Activated naive CD4-positive, alpha-beta T cell treated with anti-CD3 and anti-CD28 coated beads for 36 hours (primary cell): Measurements from ENCODE around the gene UMAD1. TPM values are rescaled to one million over a fixed set of nuclear protein-coding genes. Genes with fewer than 3 reads are reported as not detected.
A peak's percentile ranks its signal among the peaks of the same experiment; 100 is the strongest.
"Not testable (repeated sequence)": the region's sequence is repeated elsewhere in the genome, so short reads cannot be mapped to it uniquely, and the experiment has no call there.

Experiments used
- CTCF ChIA-PET: fragments of 350-600 bp; sonication (Branson Sonifier 250); formaldehyde crosslinking; loops from one replicate; lab custom pipeline; 2021; ENCODE audit warnings: antibody characterized with exemption; lab: Charles Lee
- DNase-seq: peaks from one replicate; pipeline ENCODE4 v3.0.0-alpha.2; 2020
- H3K27ac Mint-ChIP-seq: one replicate; pipeline ENCODE4 v1.8.0; 2021; ENCODE audit warnings: mild to moderate bottlenecking, mixed read lengths
- H3K27me3 Mint-ChIP-seq: one replicate; pipeline ENCODE4 v1.8.0; 2021; ENCODE audit warnings: low read depth, mixed read lengths
- H3K36me3 Mint-ChIP-seq: one replicate; pipeline ENCODE4 v1.8.0; 2021; ENCODE audit warnings: low read depth, mixed read lengths
- H3K4me1 Mint-ChIP-seq: one replicate; pipeline ENCODE4 v1.8.0; 2021; ENCODE audit warnings: low read depth, mixed read lengths
- H3K4me3 Mint-ChIP-seq: one replicate; pipeline ENCODE4 v1.8.0; 2021; ENCODE audit warnings: mild to moderate bottlenecking, moderate library complexity, mixed read lengths
- H3K9me3 Mint-ChIP-seq: one replicate; pipeline ENCODE4 v1.8.0; 2021; ENCODE audit warnings: mixed read lengths
- intact Hi-C: fragments of 100-400 bp; cut with micrococcal nuclease; formaldehyde crosslinking; loops from one replicate; pipeline ENCODE4 v1.15.1; 2023
- total RNA-seq, 2 experiments: library from RNA; stranded (reverse); gene quantifications; one replicate each; pipeline ENCODE4 v1.2.3, GENCODE V29; 2021

UMAD1 gene
- total RNA-seq, 2 experiments from 2014 or later, result 13.8 to 14.3 TPM

DNA sequence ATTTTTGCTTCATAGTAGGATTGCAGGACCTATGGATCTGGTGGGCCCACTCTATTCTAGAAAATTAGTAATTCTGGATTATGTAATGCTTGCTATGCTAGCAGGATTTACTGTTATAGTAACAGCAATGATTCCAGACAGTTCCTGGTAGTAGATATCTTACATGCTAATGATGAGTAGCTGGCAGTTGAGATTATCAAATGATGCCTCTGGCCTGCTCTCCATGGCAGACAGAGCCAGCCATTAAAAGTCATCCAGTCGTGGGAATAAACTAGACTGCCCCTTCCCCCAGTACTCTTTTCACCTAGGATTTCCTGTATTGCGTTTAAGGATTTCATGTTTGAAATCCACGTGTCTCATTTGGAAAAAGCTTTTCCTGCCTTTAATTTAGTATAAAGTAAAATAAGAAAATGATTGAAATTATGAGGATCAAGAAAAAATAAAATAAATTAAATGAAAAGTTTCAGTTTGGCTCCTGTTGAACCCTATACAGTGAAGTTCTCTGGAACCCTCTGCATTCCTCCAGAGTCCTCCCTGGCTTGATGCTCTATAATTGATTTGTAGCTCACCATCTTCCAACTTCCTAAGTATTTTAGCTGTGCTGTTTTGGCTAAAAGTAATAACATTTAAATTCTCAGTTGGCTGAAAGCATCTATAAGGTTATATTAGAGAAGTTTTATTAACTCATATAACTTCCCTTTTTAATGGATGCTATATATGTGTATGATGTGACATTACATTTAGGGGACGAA lies 14.6 kb downstream of the UMAD1 start:
- Mint-ChIP-seq H3K4me1 (peaks cover 43% of the 10 kb centered on the region), H3K27ac (no peak overlapping the region), H3K36me3 (peaks cover 32% of the 10 kb centered on the region), H3K4me3 (no peak overlapping the region), H3K27me3 (no peaks in the 10 kb centered on the region), H3K9me3 (peaks cover 31% of the 10 kb centered on the region)
- DNase-seq, result no peak
- CTCF ChIA-PET, result no interaction called here
- intact Hi-C loops, result no loop called here

DNA sequence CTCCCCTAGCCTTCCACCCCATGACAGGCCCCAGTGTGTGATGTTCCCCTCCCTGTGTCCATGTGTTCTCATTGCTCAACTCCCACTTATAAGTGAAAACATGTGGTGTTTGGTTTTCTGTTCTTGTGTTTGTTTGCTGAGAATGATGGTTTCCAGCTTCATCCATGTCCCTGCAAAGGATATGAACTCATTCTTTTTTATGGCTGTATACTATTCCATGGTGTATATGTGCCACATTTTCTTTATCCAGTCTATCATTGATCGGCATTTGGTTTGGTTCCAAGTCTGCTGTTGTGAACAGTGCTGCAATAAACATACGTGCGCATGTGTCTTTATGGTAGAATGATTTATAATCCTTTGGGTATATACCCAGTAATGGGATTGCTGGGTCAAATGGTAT lies 15.9 kb downstream of the UMAD1 start:
- H3K27me3 Mint-ChIP-seq, intact Hi-C loops, H3K4me3 Mint-ChIP-seq, DNase-seq, H3K27ac Mint-ChIP-seq: not testable (repeated sequence)
- Mint-ChIP-seq H3K9me3 (peaks cover 32% of the 10 kb centered on the region), H3K4me1 (peaks cover 47% of the 10 kb centered on the region), H3K36me3 (peaks cover 33% of the 10 kb centered on the region)
- CTCF ChIA-PET, result interaction anchor here (2.0 kb wide), 1 partner anchor 11 kb away, joined by 4 read pairs; no protein-coding TSS in a partner anchor

DNA sequence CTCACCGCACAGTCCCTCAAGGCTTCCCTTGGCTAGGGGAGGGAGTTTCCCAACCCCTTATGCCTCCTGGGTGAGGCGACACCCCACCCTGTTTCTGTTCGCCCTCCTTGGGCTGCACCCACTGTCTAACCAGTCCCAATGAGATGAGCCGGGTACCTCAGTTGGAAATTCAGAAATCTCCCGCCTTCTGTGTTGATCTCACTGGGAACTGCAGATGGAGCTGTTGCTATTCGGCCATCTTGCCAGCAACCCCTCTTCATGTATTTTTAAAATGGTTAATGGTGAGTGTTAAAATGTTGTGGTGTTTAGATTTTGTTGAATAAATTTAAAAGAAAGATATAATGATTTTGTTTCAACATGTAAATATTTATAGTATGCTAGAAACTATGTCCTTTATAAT lies 22.0 kb downstream of the UMAD1 start:
- Mint-ChIP-seq H3K9me3 (peaks cover 24% of the 10 kb centered on the region), H3K36me3 (peaks cover 19% of the 10 kb centered on the region), H3K4me1 (peaks cover 32% of the 10 kb centered on the region), H3K4me3 (no peak overlapping the region), H3K27me3 (no peaks in the 10 kb centered on the region), H3K27ac (no peak overlapping the region)
- CTCF ChIA-PET, result interaction anchor here (1.0 kb wide), 1 partner anchor 9 kb away, joined by 3 read pairs; no protein-coding TSS in a partner anchor
- intact Hi-C loops, result no loop called here
- peak; percentile 27 for DNase-seq

DNA sequence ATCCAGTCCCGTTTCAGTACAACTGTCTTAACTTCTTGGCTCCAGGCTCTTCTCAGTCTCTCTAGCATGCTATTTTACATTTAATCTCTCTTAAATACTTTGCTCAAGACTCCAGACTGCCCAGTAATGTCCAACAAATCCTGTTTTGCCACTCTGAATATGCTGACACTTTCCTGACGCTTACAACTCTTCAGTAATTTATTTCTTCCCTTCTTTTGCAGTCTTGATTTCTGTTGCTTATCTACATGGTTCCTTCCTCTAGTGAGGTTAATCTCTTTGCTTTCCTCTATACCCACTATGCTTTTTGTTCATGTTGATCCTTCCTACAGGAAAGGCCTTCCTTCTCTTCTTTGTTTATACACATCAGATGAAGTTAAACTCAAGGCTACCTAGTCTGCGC lies 23.7 kb downstream of the UMAD1 start:
- no peaks in the 10 kb centered on the region for H3K27me3 Mint-ChIP-seq
- H3K36me3 Mint-ChIP-seq, result peaks cover 10% of the 10 kb centered on the region
- no peak overlapping the region for H3K4me3 Mint-ChIP-seq
- CTCF ChIA-PET, result interaction anchor here (1.2 kb wide), 1 partner anchor 97 kb away, joined by 6 read pairs; no protein-coding TSS in a partner anchor
- H3K9me3 Mint-ChIP-seq, result peaks cover 9% of the 10 kb centered on the region
- H3K27ac Mint-ChIP-seq, result no peak overlapping the region
- DNase-seq, result no peak
- peaks cover 31% of the 10 kb centered on the region for H3K4me1 Mint-ChIP-seq
- intact Hi-C loops, result no loop called here

DNA sequence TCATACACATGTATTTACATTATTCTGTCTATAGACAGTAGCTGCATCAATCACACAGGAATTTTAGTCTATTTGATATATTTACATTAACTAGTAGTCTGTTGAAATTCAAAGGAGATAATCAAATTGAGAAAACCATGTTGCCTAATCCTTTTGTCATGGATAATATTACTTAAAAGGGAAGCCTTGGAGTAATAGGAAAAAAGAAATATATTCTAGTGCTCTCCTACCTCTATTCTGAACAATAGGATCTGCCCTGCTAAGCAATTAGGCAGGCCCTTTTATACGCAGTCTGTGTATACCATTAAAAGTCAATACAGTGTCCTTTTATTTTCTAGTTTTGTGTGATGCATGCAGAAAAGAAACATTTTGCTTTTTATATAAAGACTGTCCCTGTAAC lies 24.5 kb downstream of the UMAD1 start:
- Mint-ChIP-seq H3K36me3 (peaks cover 8% of the 10 kb centered on the region), H3K4me1 (peaks cover 26% of the 10 kb centered on the region), H3K4me3 (no peak overlapping the region), H3K27ac (no peak overlapping the region), H3K9me3 (peaks cover 7% of the 10 kb centered on the region), H3K27me3 (no peaks in the 10 kb centered on the region)
- intact Hi-C loops, result no loop called here
- CTCF ChIA-PET, result no interaction called here
- DNase-seq, result no peak

DNA sequence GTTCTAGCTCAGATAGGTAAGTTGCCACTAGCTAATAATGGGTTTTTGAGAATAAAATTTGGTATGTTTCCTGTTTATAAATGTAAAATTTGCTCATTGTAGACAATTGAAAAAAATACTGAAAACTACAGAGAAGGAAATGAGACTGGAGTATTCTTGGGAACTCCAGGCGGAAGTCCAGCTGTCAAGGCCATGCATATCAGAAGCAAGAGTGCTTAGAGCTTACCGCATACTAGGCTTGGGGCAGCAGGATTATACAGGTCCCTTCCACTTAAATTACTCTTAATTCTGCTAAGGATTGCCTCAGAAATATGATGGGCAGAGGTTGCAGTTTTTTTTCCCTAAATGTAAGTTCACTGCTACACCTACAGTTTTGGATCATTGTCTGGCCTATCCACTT lies 26.6 kb downstream of the UMAD1 start:
- no peak for DNase-seq
- CTCF ChIA-PET, result interaction anchor here (0.6 to 1.9 kb wide), 3 partner anchors 10 to 84 kb away, joined by 3 to 4 read pairs (median 3); no protein-coding TSS in a partner anchor

DNA sequence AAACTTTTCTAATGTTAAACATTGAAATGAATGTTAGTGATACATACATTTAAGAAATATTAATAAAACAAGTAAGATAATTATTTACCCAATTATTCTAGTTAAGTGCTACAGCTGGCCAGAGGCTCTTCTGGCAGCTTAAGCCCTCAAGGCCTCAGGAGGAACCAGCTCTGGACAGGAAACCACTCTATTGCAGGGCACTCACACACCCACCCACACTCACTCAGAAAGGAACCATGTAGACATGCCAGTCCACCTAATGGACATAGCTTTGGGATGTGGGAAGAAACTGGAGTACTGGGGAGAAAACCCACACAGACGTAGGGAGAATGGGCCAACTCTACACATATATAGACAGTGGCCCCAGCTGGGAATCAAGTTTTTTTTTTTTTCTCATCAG lies 28.2 kb downstream of the UMAD1 start:
- Mint-ChIP-seq H3K36me3 (peaks cover 19% of the 10 kb centered on the region), H3K27me3 (no peaks in the 10 kb centered on the region), H3K9me3 (peaks cover 17% of the 10 kb centered on the region), H3K4me1 (peaks cover 42% of the 10 kb centered on the region), H3K4me3 (no peak overlapping the region), H3K27ac (no peak overlapping the region)
- DNase-seq, result no peak
- intact Hi-C loops, result no loop called here
- CTCF ChIA-PET, result no interaction called here

More for the DNA sequence above, 26.6 kb downstream of the UMAD1 start:
- Mint-ChIP-seq H3K27ac (no peak overlapping the region), H3K27me3 (no peaks in the 10 kb centered on the region), H3K4me1 (peaks cover 37% of the 10 kb centered on the region), H3K36me3 (peaks cover 13% of the 10 kb centered on the region), H3K4me3 (no peak overlapping the region), H3K9me3 (peaks cover 13% of the 10 kb centered on the region)
- intact Hi-C loops, result no loop called here

DNA sequence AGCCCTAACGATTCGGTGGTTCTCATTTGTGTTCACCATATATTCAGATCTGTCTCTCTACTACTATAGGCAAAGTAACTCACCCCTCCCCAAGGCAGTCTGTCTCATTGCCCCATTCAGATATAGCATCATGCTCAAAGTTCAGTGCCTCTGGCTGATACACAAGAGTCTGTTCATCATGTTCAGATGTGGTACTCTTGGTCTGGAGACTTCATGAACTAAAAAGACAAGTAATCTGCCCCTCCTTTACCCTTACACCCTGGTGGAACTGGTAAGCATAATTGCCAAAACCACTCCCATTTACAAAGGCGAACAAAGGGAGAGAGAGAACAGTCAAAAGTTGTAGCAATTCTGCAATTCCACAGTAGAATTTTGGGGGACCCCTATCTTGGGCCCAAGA lies 29.9 kb downstream of the UMAD1 start:
- Mint-ChIP-seq H3K36me3 (peaks cover 29% of the 10 kb centered on the region), H3K9me3 (peaks cover 17% of the 10 kb centered on the region), H3K27ac (no peak overlapping the region), H3K4me3 (no peak overlapping the region), H3K4me1 (peaks cover 45% of the 10 kb centered on the region), H3K27me3 (no peaks in the 10 kb centered on the region)
- no peak for DNase-seq
- CTCF ChIA-PET, result interaction anchor here (1.6 kb wide), 1 partner anchor 30 kb away, joined by 4 read pairs; the partner anchor contains the start of gene UMAD1
- intact Hi-C loops, result loop anchor here (2.0 kb wide), 1 partner anchor 18 kb away; no protein-coding TSS in a partner anchor

DNA sequence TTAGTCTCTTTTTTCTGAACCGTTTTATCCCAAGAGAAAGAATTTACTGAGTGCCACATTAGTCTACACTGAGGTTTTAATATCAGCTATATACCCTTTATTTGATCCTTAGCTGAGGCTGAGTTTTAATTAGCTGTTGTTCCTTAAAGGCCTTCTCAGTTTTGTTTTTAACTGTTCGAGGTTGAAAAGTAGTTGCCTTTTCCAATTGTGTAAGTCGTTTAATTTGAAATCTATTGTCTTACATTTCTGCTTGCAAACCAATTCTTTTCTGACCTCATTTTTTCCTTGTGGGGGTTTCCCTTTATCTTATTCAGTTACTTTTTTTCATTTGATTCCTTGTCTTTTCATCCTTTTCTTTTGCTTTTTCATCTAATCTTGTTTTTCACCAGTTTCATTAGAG lies 30.8 kb downstream of the UMAD1 start:
- H3K4me3 Mint-ChIP-seq, result no peak overlapping the region
- H3K27ac Mint-ChIP-seq, result peak overlapping the region; percentile 79
- peaks cover 17% of the 10 kb centered on the region for H3K9me3 Mint-ChIP-seq
- CTCF ChIA-PET, result interaction anchor here (1.6 kb wide), 1 partner anchor 31 kb away, joined by 4 read pairs; the partner anchor contains the start of gene UMAD1
- intact Hi-C loops, result loop anchor here (1.0 to 2.0 kb wide), 3 partner anchors 19 to 463 kb away; partner anchors contain the start of gene UMAD1
- peaks cover 35% of the 10 kb centered on the region for H3K36me3 Mint-ChIP-seq
- no peaks in the 10 kb centered on the region for H3K27me3 Mint-ChIP-seq
- no peak for DNase-seq
- H3K4me1 Mint-ChIP-seq, result peaks cover 45% of the 10 kb centered on the region

DNA sequence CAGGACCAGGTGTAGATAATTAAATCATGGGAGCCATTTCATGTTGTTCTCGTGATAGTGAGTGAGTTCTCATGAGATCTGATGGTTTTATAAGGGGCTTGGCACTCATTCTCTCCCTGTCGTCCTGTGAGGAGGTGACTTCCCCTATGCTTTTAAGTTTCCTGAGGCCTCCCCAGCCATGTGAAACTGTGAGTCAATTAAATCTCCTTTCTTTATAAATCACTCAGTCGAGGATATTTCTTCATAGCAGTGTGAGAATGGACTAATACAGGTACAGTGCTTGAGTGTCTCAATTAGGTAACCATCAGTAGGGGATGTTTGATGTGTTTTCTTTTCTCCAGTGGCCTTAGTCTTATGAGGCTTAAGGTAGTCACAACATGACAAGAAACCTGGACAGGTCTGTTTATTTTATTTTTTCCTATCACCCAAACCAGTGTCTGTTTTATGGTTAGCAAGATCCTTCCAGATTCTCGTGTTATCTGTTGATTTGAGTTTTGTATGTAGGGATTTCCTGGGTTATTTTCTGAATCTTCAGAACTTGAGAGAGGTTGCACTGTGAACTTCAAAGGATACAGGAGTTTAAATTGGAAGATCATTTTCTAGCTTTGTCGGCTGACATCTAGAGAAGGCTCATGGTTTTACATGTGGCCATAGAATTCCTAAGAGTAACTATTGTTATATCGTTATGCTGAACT lies 32.1 kb downstream of the UMAD1 start:
- no peaks in the 10 kb centered on the region for H3K27me3 Mint-ChIP-seq
- intact Hi-C loops, result loop anchor here (1.0 to 2.0 kb wide), 6 partner anchors 47 to 504 kb away; partner anchors contain the start of genes C1GALT1 and GLCCI1
- H3K9me3 Mint-ChIP-seq, result peaks cover 20% of the 10 kb centered on the region
- peak overlapping the region; percentile 31 for H3K4me3 Mint-ChIP-seq
- peak overlapping the region; percentile 79 for H3K27ac Mint-ChIP-seq
- H3K4me1 Mint-ChIP-seq, result peaks cover 45% of the 10 kb centered on the region
- CTCF ChIA-PET, result interaction anchor here (0.8 kb wide), 1 partner anchor 9 kb away, joined by 4 read pairs; no protein-coding TSS in a partner anchor
- DNase-seq, result peak; percentile 64
- H3K36me3 Mint-ChIP-seq, result peaks cover 38% of the 10 kb centered on the region

DNA sequence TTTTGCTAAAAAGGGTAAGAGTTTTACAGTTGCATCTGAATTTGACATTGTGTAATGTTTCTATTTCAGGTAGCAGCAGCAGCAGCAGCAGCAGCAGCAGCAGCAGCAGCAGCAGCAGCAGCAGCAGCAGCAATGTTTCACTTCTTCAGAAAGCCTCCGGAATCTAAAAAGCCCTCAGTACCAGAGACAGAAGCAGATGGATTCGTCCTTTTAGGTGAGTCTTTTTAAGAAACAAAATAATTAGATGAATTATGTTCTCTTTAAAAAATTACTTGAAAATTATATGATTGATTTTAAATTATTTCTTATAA lies 32.6 kb downstream of the UMAD1 start:
- H3K9me3 Mint-ChIP-seq, result peaks cover 25% of the 10 kb centered on the region
- H3K4me1 Mint-ChIP-seq, result peaks cover 45% of the 10 kb centered on the region
- CTCF ChIA-PET, result interaction anchor here (0.8 kb wide), 1 partner anchor 8 kb away, joined by 4 read pairs; no protein-coding TSS in a partner anchor
- H3K4me3 Mint-ChIP-seq, result peak overlapping the region; percentile 31
- peaks cover 43% of the 10 kb centered on the region for H3K36me3 Mint-ChIP-seq
- H3K27ac Mint-ChIP-seq, result peak overlapping the region; percentile 79
- H3K27me3 Mint-ChIP-seq, result no peaks in the 10 kb centered on the region
- DNase-seq, result no peak
- intact Hi-C loops, result loop anchor here (2.0 kb wide), 4 partner anchors 368 to 504 kb away; partner anchors contain the start of gene C1GALT1

DNA sequence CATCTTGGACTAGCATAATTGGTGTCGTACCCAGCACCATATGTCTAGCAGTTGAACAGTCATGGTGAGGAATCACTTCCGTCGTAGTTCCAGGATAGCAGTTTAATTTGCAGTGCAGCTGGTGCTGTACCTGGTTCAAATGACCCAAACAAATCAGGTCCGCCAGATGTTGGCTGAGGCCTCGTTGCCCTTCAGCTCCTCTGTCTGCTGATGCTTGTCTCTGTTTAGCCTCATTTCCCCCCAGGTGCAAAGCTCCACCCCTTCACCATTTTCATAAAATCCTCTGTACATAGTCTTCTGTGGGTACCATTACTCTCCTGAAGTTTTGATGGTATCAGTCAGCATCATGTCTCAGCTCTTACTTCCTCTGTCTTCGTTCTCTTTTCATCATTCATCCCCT lies 35.1 kb downstream of the UMAD1 start:
- no peak for DNase-seq
- intact Hi-C loops, result no loop called here
- peaks cover 14% of the 10 kb centered on the region for H3K9me3 Mint-ChIP-seq
- H3K27ac Mint-ChIP-seq, result no peak overlapping the region
- peaks cover 31% of the 10 kb centered on the region for H3K36me3 Mint-ChIP-seq
- no peaks in the 10 kb centered on the region for H3K27me3 Mint-ChIP-seq
- CTCF ChIA-PET, result no interaction called here
- H3K4me1 Mint-ChIP-seq, result peaks cover 43% of the 10 kb centered on the region
- H3K4me3 Mint-ChIP-seq, result no peak overlapping the region
